ENCODE results near the gene KLK10. TPM values are rescaled to one million over a fixed set of nuclear protein-coding genes. Genes with fewer than 3 reads are reported as not detected.

KLK10 gene
- total RNA-seq, 1 experiment from 2014 or later = 33.6 TPM

DNA sequence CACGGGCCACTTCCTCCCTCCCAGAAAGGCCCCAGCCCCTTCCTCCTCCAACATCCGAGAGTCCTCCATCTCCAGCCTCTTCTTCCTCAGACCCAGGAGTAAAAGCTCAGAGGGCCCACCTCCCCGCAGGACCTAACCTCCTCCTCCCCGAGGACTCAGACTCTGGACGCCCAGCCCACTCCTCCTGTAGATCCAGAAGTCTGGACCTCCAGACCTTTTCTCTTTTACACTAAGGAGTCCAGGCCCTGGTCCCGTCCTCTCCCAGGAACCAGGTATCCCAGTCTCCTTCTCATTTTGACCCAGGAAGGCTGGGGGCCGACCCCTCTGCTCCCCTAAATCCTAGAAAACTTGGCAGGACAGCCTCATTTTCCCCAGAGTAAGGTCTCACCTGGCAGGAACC lies 16.2 kb downstream of the KLK10 start:
- H3K36me3 ChIP-seq (ENCODE audit: control insufficient read depth in 1 of 2, insufficient read depth in 2 of 2, low read length in 2 of 2) = peaks cover 0 to 6% of the 10 kb centered on the region in 2 experiments; a peak in 1 of 4 replicates
- ChIA-PET RAD21 (ENCODE audit: low non-redundant PET in 1 of 2, low total read pairs in 2 of 2, uncharacterized antibody in 2 of 2, unreplicated experiment in 2 of 2) (no interaction called here), CTCF (interaction anchor here (3.4 kb wide), 1 partner anchor 15 kb away, joined by 71 read pairs; the partner anchor contains the start of gene KLK10), POLR2A (no interaction called here)
- no peak overlapping the region; the same call in 1 of the 2 replicates for H3K27ac ChIP-seq (ENCODE audit: low read depth, low read length)
- no peak for ATAC-seq
- H3K9ac ChIP-seq (ENCODE audit: low read length) = no peak overlapping the region
- no peak for DNase-seq (ENCODE audit: low read depth, low spot score)
- H4K20me1 ChIP-seq (ENCODE audit: insufficient read depth) = no peaks in the 10 kb centered on the region
- H3K4me1 ChIP-seq (ENCODE audit: control insufficient read depth in 1 of 2, insufficient read depth in 2 of 2, low read length in 2 of 2) = peaks cover 16 to 36% of the 10 kb centered on the region in 2 experiments
- no peaks in the 10 kb centered on the region for H3K27me3 ChIP-seq (ENCODE audit: insufficient read depth, low read length)
- no peaks in the 10 kb centered on the region for H3K9me2 ChIP-seq (ENCODE audit: insufficient read depth)
- BruUV-seq (replicated peaks) = no TSS peak
- intact Hi-C loops (cut with micrococcal nuclease) = loop anchor here (5.0 kb wide), 1 partner anchor 36 kb away; the partner anchor contains the start of gene KLK6
- TF ChIP-seq, protein P1, sequence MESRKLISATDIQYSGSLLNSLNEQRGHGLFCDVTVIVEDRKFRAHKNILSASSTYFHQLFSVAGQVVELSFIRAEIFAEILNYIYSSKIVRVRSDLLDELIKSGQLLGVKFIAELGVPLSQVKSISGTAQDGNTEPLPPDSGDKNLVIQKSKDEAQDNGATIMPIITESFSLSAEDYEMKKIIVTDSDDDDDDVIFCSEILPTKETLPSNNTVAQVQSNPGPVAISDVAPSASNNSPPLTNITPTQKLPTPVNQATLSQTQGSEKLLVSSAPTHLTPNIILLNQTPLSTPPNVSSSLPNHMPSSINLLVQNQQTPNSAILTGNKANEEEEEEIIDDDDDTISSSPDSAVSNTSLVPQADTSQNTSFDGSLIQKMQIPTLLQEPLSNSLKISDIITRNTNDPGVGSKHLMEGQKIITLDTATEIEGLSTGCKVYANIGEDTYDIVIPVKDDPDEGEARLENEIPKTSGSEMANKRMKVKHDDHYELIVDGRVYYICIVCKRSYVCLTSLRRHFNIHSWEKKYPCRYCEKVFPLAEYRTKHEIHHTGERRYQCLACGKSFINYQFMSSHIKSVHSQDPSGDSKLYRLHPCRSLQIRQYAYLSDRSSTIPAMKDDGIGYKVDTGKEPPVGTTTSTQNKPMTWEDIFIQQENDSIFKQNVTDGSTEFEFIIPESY (IDR thresholded peaks at IDR 0.05; ENCODE audit: extremely low read depth, insufficient replicate concordance, low read length) = no peak
- no peak for TF ChIP-seq EZH2 (IDR thresholded peaks at IDR 0.05)
- no peak for TF ChIP-seq ELF1 (IDR thresholded peaks at IDR 0.05; ENCODE audit: borderline replicate concordance, low read depth)
- TF ChIP-seq, protein P2, sequence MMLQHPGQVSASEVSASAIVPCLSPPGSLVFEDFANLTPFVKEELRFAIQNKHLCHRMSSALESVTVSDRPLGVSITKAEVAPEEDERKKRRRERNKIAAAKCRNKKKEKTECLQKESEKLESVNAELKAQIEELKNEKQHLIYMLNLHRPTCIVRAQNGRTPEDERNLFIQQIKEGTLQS (IDR thresholded peaks at IDR 0.05) = no peak
- TF ChIP-seq CEBPB (IDR thresholded peaks at IDR 0.05; ENCODE audit: low read depth) = no peak
- TF ChIP-seq, protein P3, sequence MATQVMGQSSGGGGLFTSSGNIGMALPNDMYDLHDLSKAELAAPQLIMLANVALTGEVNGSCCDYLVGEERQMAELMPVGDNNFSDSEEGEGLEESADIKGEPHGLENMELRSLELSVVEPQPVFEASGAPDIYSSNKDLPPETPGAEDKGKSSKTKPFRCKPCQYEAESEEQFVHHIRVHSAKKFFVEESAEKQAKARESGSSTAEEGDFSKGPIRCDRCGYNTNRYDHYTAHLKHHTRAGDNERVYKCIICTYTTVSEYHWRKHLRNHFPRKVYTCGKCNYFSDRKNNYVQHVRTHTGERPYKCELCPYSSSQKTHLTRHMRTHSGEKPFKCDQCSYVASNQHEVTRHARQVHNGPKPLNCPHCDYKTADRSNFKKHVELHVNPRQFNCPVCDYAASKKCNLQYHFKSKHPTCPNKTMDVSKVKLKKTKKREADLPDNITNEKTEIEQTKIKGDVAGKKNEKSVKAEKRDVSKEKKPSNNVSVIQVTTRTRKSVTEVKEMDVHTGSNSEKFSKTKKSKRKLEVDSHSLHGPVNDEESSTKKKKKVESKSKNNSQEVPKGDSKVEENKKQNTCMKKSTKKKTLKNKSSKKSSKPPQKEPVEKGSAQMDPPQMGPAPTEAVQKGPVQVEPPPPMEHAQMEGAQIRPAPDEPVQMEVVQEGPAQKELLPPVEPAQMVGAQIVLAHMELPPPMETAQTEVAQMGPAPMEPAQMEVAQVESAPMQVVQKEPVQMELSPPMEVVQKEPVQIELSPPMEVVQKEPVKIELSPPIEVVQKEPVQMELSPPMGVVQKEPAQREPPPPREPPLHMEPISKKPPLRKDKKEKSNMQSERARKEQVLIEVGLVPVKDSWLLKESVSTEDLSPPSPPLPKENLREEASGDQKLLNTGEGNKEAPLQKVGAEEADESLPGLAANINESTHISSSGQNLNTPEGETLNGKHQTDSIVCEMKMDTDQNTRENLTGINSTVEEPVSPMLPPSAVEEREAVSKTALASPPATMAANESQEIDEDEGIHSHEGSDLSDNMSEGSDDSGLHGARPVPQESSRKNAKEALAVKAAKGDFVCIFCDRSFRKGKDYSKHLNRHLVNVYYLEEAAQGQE (IDR thresholded peaks at IDR 0.05; ENCODE audit: low read depth) = no peak
- peak overlapping the region; percentile 100 for H3K4me2 ChIP-seq (ENCODE audit: low read length)
- peaks cover 11% of the 10 kb centered on the region; the same call in 1 of the 2 replicates for H3K79me2 ChIP-seq (ENCODE audit: insufficient read depth, low read length)
- no peak overlapping the region for H2AFZ ChIP-seq (ENCODE audit: low read depth, low read length, poor library complexity, severe bottlenecking)
- no peak overlapping the region for H3K4me3 ChIP-seq (replicated peaks in 1 of 2; ENCODE audit: low read depth in 1 of 2, low read length in 2 of 2)
- no peaks in the 10 kb centered on the region for H3K9me3 ChIP-seq (ENCODE audit: control insufficient read depth in 1 of 2, insufficient read depth in 1 of 2, low read depth in 1 of 2, low read length in 2 of 2)
